ENCODE measurements around the gene OR52E1.

Gene OR52E1

GRCh38 chr11:5117588-5117987 lies 48.2 kb downstream of the OR52E1 start:
- DNase-seq (ENCODE audit: low read depth): no peak

GRCh38 chr11:5118893-5119292 lies 49.5 kb downstream of the OR52E1 start:
- DNase-seq (ENCODE audit: low read depth): no peak

Data from stimulated activated CD8-positive, alpha-beta memory T cell treated with anti-CD3 and anti-CD28 coated beads, Interleukin-12 subunit alpha, Interleukin-12 subunit beta, amount 100 ng/mL, for 1 hour (primary cell).